GM23338 (cell line): ENCODE results near the gene AMBRA1. TPM values are rescaled to one million over a fixed set of nuclear protein-coding genes. Genes with fewer than 3 reads are reported as not detected.

ENCODE experiments used
- ATAC-seq: fragments of 200-7000 bp; cut with Tn5 transposase; 3 replicates; pipeline ENCODE4 v1.9.1; 2020
- DNase-seq: peaks from one replicate; pipeline ENCODE4 v3.0.0-alpha.2; 2015; ENCODE audit warnings: low spot score
- H2AFZ ChIP-seq: fragments of 200-600 bp; sonication (generic); 2 replicates; pipeline ENCODE4 v1.8.0; 2016; ENCODE audit warnings: antibody characterized with exemption, mild to moderate bottlenecking, moderate library complexity
- H3F3A ChIP-seq: fragments of 200-600 bp; sonication (generic); replicated peaks from 2 replicates; pipeline ENCODE4 v1.8.0; 2017; ENCODE audit warnings: antibody characterized with exemption, mixed run types, low read depth
- H3K27ac ChIP-seq: fragments of 200-600 bp; sonication (generic); 2 replicates; pipeline ENCODE4 v1.6.1; 2016; ENCODE audit warnings: low read depth
- H3K27me3 ChIP-seq: fragments of 200-600 bp; sonication (generic); 2 replicates; pipeline ENCODE4 v1.8.0; 2016; ENCODE audit warnings: mild to moderate bottlenecking, mixed run types, moderate library complexity; ENCODE audit not compliant: insufficient read depth
- H3K36me3 ChIP-seq: fragments of 200-600 bp; sonication (generic); 2 replicates; pipeline ENCODE4 v1.8.0; 2016; ENCODE audit warnings: mild to moderate bottlenecking; ENCODE audit not compliant: insufficient read depth
- H3K4me1 ChIP-seq: fragments of 200-600 bp; sonication (generic); 2 replicates; pipeline ENCODE4 v1.8.0; 2016; ENCODE audit warnings: mild to moderate bottlenecking, moderate library complexity; ENCODE audit not compliant: insufficient read depth
- H3K4me2 ChIP-seq: fragments of 200-600 bp; sonication (generic); 2 replicates; pipeline ENCODE4 v1.7.1; 2017; ENCODE audit warnings: mixed run types
- H3K4me3 ChIP-seq: fragments of 200-600 bp; sonication (generic); 2 replicates; pipeline ENCODE4 v1.6.1; 2016; ENCODE audit warnings: mixed run types
- H3K79me2 ChIP-seq: fragments of 200-600 bp; sonication (generic); replicated peaks from 2 replicates; pipeline ENCODE4 v1.8.0; 2017; ENCODE audit warnings: mild to moderate bottlenecking; ENCODE audit not compliant: insufficient read depth
- H3K9me2 ChIP-seq: fragments of 200-600 bp; sonication (generic); 2 replicates; pipeline ENCODE4 v1.8.0; 2017; ENCODE audit not compliant: insufficient read depth
- H4K20me1 ChIP-seq: fragments of 200-600 bp; sonication (generic); replicated peaks from 2 replicates; pipeline ENCODE4 v1.8.0; 2017; ENCODE audit warnings: mild to moderate bottlenecking; ENCODE audit not compliant: insufficient read depth
- H3K27ac Mint-ChIP-seq: 2 replicates; pipeline ENCODE4 v1.8.0; 2020; ENCODE audit warnings: inconsistent platforms, mild to moderate bottlenecking, moderate library complexity, mixed read lengths
- H3K27me3 Mint-ChIP-seq: 3 replicates; pipeline ENCODE4 v1.8.0; 2022; ENCODE audit warnings: low read depth, mild to moderate bottlenecking, moderate library complexity, mixed read lengths, inconsistent platforms; ENCODE audit not compliant: insufficient read depth, poor library complexity
- H3K36me3 Mint-ChIP-seq: 3 replicates; pipeline ENCODE4 v1.8.0; 2021; ENCODE audit warnings: low read depth, mild to moderate bottlenecking, inconsistent platforms, moderate library complexity, mixed read lengths
- H3K4me1 Mint-ChIP-seq: 3 replicates; pipeline ENCODE4 v1.8.0; 2020; ENCODE audit warnings: mild to moderate bottlenecking, inconsistent platforms, mixed read lengths
- H3K4me3 Mint-ChIP-seq: 3 replicates; pipeline ENCODE4 v1.8.0; 2021; ENCODE audit warnings: moderate library complexity, mild to moderate bottlenecking, inconsistent platforms, mixed read lengths
- H3K9me3 Mint-ChIP-seq: 3 replicates; pipeline ENCODE4 v1.8.0; 2020; ENCODE audit warnings: moderate library complexity, mild to moderate bottlenecking, inconsistent platforms, mixed read lengths
- CREB1 ChIP-seq: fragments of 250-450 bp; sonication (Bioruptor Pico); IDR thresholded peaks from 2 replicates; pipeline ENCODE4 v1.5.0; 2020; ENCODE audit warnings: low read depth, mild to moderate bottlenecking, moderate library complexity
- CTCF ChIP-seq, 2 experiments: fragments of 200-600 bp in 1 of 2; sonication (generic) in 1 of 2; conservative IDR thresholded peaks; 2 replicates each; pipeline versions ENCODE4 v1.5.1 to v1.6.1; 2016 to 2017; ENCODE audit warnings: antibody characterized with exemption in 2 of 2, low read depth in 2 of 2, mild to moderate bottlenecking in 2 of 2, moderate library complexity in 1 of 2
- ETS1 ChIP-seq: IDR thresholded peaks from 2 replicates; pipeline ENCODE4 v1.6.1; 2016; ENCODE audit warnings: antibody characterized with exemption
- EZH2 ChIP-seq: fragments of 200-600 bp; sonication (generic); IDR thresholded peaks from one replicate; pipeline ENCODE4 v1.8.0; 2017; ENCODE audit warnings: antibody characterized with exemption, mild to moderate bottlenecking, low read depth; ENCODE audit not compliant: unreplicated experiment
- EZH2phosphoT487 ChIP-seq: fragments of 200-600 bp; sonication (generic); IDR thresholded peaks from one replicate; pipeline ENCODE4 v1.8.1; 2018; ENCODE audit warnings: antibody characterized with exemption; ENCODE audit not compliant: unreplicated experiment
- NANOG ChIP-seq: IDR thresholded peaks from 2 replicates; pipeline ENCODE4 v1.6.1; 2016; ENCODE audit warnings: antibody characterized with exemption, borderline replicate concordance
- POLR2AphosphoS5 ChIP-seq: IDR thresholded peaks from 2 replicates; pipeline ENCODE4 v1.6.1; 2016; ENCODE audit warnings: antibody characterized with exemption, low read depth
- REST ChIP-seq: IDR thresholded peaks from one replicate; pipeline ENCODE4 v1.6.1; 2018; ENCODE audit warnings: antibody characterized with exemption; ENCODE audit not compliant: unreplicated experiment
- STAT1 ChIP-seq: IDR thresholded peaks from one replicate; pipeline ENCODE4 v1.6.1; 2016; ENCODE audit warnings: antibody characterized with exemption; ENCODE audit not compliant: unreplicated experiment
- ZNF114 ChIP-seq: fragments of 250-450 bp; sonication (Bioruptor Pico); IDR thresholded peaks from 2 replicates; pipeline ENCODE4 v1.5.0; 2020; ENCODE audit warnings: mild to moderate bottlenecking, moderate library complexity
- ZNF331 ChIP-seq: fragments of 250-450 bp; sonication (Bioruptor Pico); IDR thresholded peaks from 2 replicates; pipeline ENCODE4 v1.5.0; 2020; ENCODE audit warnings: low read depth, mild to moderate bottlenecking, moderate library complexity
- polyA plus RNA-seq: library from polyadenylated mRNA; unstranded; fragments of >200 nt; fragmentation: Nextera tagmentation; extraction: Ambion mirVana; gene quantifications from 2 replicates; pipeline ENCODE4 v1.2.1, GENCODE V29; 2016
- total RNA-seq: library from RNA; depleted of rRNA; stranded (reverse); fragments of >200 nt; shearing (Covaris generic); gene quantifications from 2 replicates; pipeline ENCODE4 v1.2.3, GENCODE V29; 2014
- TF ChIP-seq, protein P1 (sequence below): fragments of 250-450 bp; sonication (Bioruptor Pico); IDR thresholded peaks from 2 replicates; pipeline ENCODE4 v1.5.0; 2020; ENCODE audit warnings: mild to moderate bottlenecking, moderate library complexity

The AMBRA1 gene
- total and polyA plus RNA-seq, 2 experiments from 2014 or later = 8.3 to 34.8 TPM

DNA sequence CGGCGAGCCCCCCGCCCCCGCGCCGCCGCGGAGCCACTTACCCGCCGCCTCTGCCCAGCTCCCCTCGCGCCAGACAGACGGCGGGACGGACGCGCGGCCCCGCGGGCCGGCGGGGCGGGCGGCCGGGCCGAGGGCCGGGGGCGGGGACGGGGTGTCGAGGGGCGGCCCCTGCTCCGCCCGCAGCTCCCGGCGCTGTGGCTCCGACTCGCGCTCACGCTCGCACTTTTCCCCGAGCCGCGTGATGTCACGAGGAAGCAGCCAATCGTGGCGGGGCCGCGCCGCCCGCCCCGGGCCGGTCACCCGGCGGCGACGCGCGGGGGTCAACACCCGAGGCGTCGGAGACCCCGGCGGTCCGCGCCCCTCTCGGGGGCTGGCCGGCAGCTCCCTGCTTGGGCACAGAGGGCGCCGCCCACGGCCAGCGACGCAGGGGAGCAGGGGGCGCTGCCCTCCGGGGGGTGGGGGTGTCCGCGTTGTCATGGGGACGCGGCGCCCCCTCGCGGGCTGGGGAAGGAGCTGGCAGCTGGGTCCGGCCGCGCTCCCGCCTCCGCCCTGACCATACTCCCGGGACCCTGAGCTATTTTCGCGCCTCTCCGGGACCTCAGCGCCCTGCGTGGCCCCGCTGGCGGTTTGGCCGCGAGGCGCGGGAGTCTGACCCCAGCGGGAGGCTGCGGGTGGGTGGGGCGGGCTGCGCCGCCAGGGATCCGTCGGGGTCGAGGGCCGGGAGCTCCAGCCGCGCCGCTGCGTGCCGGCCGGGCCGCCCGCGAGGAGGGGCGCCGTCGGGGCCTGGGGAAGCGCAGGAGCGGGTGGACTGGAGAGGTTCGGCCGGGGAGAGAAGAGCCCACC is 202.0 kb downstream of the AMBRA1 start, which contains the start of gene CHRM4:
Gene CHRM4, minus strand, starts transcription at position 199 of the 843 bp plus-strand sequence. CDS start 5,219 bp downstream, outside the sequence.
- peak; percentile 70 for DNase-seq
- Mint-ChIP-seq H3K36me3 (peaks cover 6% of the 10 kb centered on the region; the same call in 1 of the 3 replicates), H3K4me3 (peak within 1 kb of the TSS; percentile 78), H3K27ac (no peak within 1 kb of the TSS), H3K27me3 (peaks cover 56% of the 10 kb centered on the region), H3K9me3 (no peaks in the 10 kb centered on the region; the same call in 2 of the 3 replicates), H3K4me1 (peaks cover 30% of the 10 kb centered on the region)
- peak within 1 kb of the TSS; percentile 88 for H3K4me2 ChIP-seq
- no peaks in the 10 kb centered on the region for H3K79me2 ChIP-seq
- no peak within 1 kb of the TSS for H3K27ac ChIP-seq
- H2AFZ ChIP-seq = peak within 1 kb of the TSS; percentile 28; the same call in 1 of the 2 replicates
- TF ChIP-seq EZH2 = no peak
- TF ChIP-seq CTCF (conservative IDR thresholded peaks at IDR 0.05; ENCODE audit: low read depth in 2 of 2) = peak; percentile 28 to 70; a peak in 3 of 4 replicates
- peak; percentile 54; the same call in 1 of the 2 replicates for TF ChIP-seq CREB1 (CRISPR knock-in tag)
- no peak for TF ChIP-seq POLR2AphosphoS5
- no peak for TF ChIP-seq STAT1
- TF ChIP-seq REST = peak; percentile 37
- no peak for TF ChIP-seq ZNF114 (CRISPR knock-in tag)
- TF ChIP-seq NANOG = no peak
- TF ChIP-seq, protein P1, sequence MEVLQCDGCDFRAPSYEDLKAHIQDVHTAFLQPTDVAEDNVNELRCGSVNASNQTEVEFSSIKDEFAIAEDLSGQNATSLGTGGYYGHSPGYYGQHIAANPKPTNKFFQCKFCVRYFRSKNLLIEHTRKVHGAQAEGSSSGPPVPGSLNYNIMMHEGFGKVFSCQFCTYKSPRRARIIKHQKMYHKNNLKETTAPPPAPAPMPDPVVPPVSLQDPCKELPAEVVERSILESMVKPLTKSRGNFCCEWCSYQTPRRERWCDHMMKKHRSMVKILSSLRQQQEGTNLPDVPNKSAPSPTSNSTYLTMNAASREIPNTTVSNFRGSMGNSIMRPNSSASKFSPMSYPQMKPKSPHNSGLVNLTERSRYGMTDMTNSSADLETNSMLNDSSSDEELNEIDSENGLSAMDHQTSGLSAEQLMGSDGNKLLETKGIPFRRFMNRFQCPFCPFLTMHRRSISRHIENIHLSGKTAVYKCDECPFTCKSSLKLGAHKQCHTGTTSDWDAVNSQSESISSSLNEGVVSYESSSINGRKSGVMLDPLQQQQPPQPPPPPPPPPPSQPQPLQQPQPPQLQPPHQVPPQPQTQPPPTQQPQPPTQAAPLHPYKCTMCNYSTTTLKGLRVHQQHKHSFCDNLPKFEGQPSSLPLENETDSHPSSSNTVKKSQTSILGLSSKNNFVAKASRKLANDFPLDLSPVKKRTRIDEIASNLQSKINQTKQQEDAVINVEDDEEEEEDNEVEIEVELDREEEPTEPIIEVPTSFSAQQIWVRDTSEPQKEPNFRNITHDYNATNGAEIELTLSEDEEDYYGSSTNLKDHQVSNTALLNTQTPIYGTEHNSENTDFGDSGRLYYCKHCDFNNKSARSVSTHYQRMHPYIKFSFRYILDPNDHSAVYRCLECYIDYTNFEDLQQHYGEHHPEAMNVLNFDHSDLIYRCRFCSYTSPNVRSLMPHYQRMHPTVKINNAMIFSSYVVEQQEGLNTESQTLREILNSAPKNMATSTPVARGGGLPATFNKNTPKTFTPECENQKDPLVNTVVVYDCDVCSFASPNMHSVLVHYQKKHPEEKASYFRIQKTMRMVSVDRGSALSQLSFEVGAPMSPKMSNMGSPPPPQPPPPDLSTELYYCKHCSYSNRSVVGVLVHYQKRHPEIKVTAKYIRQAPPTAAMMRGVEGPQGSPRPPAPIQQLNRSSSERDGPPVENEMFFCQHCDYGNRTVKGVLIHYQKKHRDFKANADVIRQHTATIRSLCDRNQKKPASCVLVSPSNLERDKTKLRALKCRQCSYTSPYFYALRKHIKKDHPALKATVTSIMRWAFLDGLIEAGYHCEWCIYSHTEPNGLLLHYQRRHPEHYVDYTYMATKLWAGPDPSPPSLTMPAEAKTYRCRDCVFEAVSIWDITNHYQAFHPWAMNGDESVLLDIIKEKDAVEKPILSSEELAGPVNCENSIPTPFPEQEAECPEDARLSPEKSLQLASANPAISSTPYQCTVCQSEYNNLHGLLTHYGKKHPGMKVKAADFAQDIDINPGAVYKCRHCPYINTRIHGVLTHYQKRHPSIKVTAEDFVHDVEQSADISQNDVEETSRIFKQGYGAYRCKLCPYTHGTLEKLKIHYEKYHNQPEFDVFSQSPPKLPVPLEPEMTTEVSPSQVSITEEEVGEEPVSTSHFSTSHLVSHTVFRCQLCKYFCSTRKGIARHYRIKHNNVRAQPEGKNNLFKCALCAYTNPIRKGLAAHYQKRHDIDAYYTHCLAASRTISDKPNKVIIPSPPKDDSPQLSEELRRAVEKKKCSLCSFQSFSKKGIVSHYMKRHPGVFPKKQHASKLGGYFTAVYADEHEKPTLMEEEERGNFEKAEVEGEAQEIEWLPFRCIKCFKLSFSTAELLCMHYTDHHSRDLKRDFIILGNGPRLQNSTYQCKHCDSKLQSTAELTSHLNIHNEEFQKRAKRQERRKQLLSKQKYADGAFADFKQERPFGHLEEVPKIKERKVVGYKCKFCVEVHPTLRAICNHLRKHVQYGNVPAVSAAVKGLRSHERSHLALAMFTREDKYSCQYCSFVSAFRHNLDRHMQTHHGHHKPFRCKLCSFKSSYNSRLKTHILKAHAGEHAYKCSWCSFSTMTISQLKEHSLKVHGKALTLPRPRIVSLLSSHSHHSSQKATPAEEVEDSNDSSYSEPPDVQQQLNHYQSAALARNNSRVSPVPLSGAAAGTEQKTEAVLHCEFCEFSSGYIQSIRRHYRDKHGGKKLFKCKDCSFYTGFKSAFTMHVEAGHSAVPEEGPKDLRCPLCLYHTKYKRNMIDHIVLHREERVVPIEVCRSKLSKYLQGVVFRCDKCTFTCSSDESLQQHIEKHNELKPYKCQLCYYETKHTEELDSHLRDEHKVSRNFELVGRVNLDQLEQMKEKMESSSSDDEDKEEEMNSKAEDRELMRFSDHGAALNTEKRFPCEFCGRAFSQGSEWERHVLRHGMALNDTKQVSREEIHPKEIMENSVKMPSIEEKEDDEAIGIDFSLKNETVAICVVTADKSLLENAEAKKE = no peak
- TF ChIP-seq ZNF331 (CRISPR knock-in tag) = no peak
- TF ChIP-seq ETS1 = no peak
- no peak for TF ChIP-seq EZH2phosphoT487
- no peaks in the 10 kb centered on the region for H3K9me2 ChIP-seq
- peak; percentile 6 for ATAC-seq
- peaks cover 63% of the 10 kb centered on the region for H3K27me3 ChIP-seq
- H4K20me1 ChIP-seq = peaks cover 7% of the 10 kb centered on the region
- peaks cover 18% of the 10 kb centered on the region for H3F3A ChIP-seq
- peak within 1 kb of the TSS; percentile 76 for H3K4me3 ChIP-seq
- peaks cover 28% of the 10 kb centered on the region for H3K4me1 ChIP-seq
- H3K36me3 ChIP-seq = no peaks in the 10 kb centered on the region
